Cerebellar cortex (tissue), 1 donor: ENCODE results near the gene ZNF207.
"Not testable (repeated sequence)": the region's sequence is repeated elsewhere in the genome, so short reads cannot be mapped to it uniquely, and the experiment has no call there.

ENCODE experiments used
- DNase-seq: peaks from one replicate; pipeline ENCODE4 v3.0.0-alpha.2; 2015; ENCODE audit warnings: low spot score

ZNF207 gene

GRCh38 chr17:32388128-32388527 is 38.2 kb downstream of the ZNF207 start:
- not testable (repeated sequence) for DNase-seq

- DNase-seq = no peak
Observed at GRCh38 chr17:32388613-32389459, 38.9 kb downstream of the ZNF207 start.

- no peak for DNase-seq
Observed at GRCh38 chr17:32393904-32394303, 43.9 kb downstream of the ZNF207 start.

- DNase-seq = no peak
Observed at GRCh38 chr17:32396343-32396742, 46.4 kb downstream of the ZNF207 start.

GRCh38 chr17:32398946-32399345 is 49.0 kb downstream of the ZNF207 start:
- DNase-seq = no peak

- not testable (repeated sequence) for DNase-seq
Observed at GRCh38 chr17:32410085-32410484, 60.1 kb downstream of the ZNF207 start.

GRCh38 chr17:32426894-32427293 is 76.9 kb downstream of the ZNF207 start:
- no peak for DNase-seq

- DNase-seq = no peak
Observed at GRCh38 chr17:32429598-32429997, 79.6 kb downstream of the ZNF207 start.
